Stimulated activated CD8-positive, alpha-beta memory T cell treated with anti-CD3 and anti-CD28 coated beads, Interleukin-7, amount 100 ng/mL, for 1 hour (primary cell): Measurements from ENCODE around the gene GPS2.

ENCODE experiments used
- DNase-seq, 2 donors: peaks; one replicate each; pipeline ENCODE4 v3.0.0-alpha.2; 2020; ENCODE audit warnings: low read depth in 2 of 2

The GPS2 gene

DNA sequence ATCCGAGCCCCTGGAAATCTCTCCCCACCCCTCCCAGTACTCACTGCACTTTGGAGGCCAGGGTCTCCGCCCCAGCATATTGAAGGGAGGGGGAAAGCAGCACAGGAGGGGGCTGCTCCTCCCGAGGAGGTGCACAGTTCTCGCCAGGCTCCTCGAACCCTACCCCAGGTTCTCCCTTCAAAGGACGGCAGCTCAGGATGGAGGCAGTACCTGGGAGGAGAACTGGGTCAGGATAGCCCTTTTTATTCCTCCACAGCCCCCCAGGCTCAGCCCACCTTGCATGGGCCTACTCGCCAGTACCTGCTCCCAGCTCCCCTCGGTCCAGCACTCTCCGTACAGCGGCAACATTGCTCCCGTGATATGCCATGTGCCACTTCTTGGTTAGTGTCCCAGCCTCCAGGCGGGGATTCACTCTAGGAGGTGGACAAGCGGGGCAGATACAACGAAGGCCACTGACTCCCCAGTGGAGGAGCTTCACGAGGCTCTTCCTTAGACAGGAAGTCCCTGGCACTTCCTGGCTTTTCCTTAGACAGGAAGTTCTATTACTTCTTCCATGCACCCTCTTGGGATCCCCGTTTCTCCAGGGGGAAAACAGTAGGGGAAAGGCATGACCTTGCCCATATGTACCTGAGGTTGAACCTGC, 2.1 kb upstream of the GPS2 start:
- no peak for DNase-seq

GRCh38 chr17:7315570-7316235, 543 bp upstream of the GPS2 start:
- DNase-seq = no peak

GRCh38 chr17:7313890-7314718, 1.1 kb downstream of the GPS2 start:
- no peak for DNase-seq

GRCh38 chr17:7313088-7313889, 1.9 kb downstream of the GPS2 start:
- no peak for DNase-seq

DNA sequence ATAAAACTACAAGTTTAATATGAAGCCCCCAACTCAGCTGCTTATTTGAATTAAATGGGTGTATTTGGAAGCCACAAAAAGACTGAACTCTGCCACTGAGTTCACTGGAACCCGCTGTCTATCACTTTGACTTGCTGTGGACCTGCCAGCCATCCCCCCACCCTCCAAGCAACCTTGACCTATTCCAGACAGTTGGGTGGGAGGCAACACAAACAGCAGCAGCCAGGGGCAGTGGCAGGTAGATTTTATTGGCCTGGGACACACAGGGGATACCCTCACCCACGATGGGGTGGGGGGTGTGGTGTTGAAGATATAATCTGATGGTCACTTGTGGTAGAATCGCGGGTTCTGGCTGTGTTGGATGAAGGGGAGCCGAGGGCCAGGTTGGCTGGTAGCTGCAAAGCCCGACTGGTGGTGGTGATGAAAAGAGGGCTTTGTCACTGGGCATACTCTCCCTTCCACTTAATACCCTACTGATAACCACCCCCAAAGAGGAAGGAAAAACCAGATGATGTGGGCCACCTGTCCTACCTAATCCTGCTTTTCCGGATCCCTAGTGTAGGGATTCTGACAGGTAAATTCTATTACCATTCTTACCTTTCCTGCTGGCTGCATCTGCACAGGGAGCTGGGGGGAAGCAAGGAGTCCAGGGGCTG, 2.6 kb downstream of the GPS2 start:
- DNase-seq = no peak

DNA sequence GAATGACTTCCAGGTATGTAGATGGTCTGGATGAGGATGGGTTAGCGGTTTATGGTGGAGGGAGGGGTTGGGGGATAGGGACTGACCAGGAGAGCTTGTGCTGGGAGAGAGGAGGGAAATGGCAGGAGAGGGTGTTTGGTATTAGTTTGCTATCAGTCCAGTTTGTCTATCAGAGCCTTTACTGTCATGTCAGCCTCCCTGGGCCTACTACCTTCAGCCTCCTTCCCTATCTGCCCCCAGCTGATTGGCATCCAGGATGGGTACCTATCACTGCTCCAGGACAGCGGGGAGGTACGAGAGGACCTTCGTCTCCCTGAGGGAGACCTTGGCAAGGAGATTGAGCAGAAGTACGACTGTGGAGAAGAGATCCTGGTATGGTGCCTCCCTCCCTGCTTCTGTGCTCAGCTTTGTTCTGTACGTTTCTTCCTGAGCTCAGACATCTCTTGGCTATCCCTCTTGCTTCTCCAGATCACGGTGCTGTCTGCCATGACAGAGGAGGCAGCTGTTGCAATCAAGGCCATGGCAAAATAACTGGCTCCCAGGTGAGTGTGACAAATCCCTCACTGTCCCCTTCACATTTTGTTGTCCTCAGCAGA, 4.0 kb downstream of the GPS2 start:
- DNase-seq = no peak

DNA sequence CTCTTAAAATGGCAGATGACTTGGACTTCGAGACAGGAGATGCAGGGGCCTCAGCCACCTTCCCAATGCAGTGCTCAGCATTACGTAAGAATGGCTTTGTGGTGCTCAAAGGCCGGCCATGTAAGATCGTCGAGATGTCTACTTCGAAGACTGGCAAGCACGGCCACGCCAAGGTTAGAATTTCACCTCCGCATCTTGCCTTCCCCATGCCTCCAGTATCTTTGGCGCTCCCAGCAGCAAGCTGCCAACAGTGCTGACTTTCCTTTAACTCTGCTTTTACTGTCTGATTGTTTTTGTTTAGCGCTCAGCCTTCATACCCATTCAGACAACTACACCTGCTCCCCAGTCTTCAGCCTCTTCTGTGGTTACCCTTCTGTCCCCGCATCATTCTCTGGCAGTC, 5.5 kb downstream of the GPS2 start:
- no peak for DNase-seq

DNA sequence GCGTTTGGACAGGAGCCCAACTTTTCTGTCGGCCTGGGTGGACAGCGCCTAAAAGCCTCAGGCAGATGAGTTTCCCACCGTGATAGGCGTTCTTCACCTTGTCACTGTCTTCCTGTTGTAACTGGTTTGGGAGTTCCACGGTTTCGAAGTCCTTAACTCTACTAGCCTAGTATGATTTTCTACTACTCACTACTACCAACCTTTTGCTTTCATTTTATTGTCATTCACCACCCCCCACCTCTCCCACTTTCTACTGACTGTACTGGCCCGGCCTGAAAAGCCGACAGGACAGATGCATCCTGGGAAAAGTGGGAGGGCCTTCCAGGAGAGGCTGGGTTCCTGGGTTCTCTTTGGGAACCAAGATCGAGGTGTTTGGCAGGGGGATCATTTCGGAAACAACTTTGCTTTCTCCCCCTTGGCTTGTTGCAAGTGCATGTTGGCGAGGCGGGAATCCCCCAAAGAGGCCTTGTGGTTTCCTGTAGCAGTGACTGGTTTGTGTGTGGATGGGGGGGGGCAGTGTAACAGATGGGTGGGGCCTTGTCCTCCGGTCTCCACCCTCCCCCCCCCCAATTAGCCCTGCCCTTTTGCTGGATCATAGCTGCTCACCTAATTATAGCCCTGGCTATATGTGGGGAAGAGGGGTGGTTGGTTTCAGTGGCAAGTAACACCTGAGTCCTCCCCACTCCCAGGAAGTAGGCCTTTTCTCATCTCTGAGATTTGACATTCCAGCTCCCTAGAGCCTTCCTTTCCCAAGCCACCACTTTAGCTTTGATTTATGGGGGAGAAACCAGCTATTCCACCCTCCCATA, 6.3 kb downstream of the GPS2 start:
- DNase-seq = peak; percentile 65 to 67

- DNase-seq = no peak
These were observed 7.2 kb downstream of the GPS2 start for GRCh38 chr17:7307686-7308624.

DNA sequence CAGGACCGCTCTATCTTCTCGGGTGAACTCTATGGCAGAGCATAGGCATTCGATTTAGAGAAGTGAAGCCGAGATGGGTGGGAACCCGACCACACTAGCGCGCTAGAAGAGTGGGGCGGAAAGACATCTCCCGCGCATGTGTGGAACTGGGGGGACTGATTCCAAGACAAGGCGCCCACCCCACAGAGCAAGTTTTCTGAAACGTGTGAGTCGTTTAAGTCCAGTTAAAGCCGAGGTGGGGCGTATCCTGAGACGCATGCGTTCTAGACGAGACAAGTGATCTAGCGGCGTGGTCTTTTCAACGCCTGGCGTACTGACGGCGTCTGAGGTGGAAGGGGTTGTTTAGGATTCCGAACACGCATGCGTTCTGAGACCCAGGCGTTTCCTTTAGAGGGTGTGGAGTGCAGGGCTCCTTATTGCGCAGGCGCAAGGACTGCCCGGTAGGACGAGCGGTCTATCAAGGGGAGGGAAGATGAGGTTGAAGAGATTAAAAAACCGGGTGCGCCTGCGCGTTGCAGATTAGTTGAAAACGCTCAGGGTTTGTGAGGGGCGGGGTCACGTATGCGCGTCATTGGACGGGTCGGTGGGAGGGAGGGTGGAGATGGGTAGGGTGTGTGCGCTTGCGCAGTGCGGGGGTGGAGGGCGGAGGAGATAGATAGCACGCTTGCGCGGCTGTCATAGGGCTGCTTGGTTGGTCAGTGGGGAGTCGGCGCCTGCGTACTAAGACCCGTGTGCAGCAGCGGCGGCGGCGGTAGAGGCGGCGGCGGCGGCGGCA, 8.1 kb downstream of the GPS2 start, which contains the start of gene EIF5A:
EIF5A (plus strand) TSS at position 718 of the 775 bp plus-strand sequence. CDS start 2,008 bp downstream, outside the sequence.
- DNase-seq = peak; percentile 100

DNA sequence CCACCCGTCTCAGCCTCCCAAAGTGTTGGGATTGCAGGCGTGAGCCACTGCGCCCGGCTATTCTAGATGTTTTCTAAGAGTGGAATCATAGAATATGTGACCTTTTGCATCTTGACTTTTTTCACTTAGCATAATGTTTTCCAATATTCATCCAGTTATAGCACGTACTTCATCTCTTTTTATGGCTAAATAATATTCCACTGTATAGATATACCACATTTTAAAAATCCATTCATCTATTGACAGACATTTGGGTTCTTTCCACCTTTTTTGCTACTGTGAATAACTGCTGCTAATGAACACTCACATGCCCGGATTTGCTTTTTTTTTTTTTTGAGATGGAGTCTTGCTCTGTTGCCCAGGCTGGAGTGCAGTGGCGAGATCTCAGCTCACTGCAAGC, 11.0 kb downstream of the GPS2 start:
- no peak for DNase-seq

DNA sequence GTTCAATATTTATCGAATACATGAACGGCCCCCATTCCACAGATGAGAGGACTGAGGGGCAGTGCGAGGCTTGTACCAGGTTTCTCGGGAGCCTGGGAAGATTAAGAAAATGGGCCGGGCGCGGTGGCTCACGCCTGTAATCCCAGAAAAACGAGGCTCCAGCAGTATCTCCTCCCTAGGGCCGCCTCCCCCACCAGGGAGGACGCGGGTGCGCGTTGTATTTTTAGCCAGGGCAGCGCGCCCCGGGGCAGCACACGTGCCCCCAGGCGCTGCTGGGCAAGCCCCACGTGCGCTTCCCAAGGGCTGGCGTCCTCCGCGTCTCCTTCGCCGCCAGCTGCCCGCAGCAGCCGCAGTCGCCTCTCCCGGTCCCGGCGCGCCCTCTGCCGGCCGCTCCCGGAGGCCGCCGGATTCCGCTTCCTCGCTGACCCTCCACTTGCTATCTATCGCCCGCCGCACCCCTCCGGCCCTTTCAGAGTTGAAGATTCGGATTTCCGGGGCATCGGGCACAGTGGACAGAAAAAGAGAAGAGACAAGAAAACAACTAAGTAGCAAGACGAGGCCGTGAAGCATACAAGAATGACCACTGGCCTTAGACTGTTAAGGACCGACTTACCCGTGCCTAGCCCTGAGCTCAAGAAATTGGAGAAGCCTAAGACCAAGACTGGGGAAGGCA, 18.8 kb downstream of the GPS2 start:
- peak; percentile 37 to 49 for DNase-seq

GRCh38 chr17:7295230-7296180, 19.7 kb downstream of the GPS2 start:
- no peak for DNase-seq

- DNase-seq = peak in 1 of 2 donors; percentile 41
These were observed 20.5 kb downstream of the GPS2 start, which contains the start of gene YBX2 for GRCh38 chr17:7294614-7295153. TSS of gene YBX2 (minus strand) at chr17:7294639. CDS start at chr17:7294500, 139 bp downstream.

- DNase-seq = no peak
These were observed 21.1 kb downstream of the GPS2 start for GRCh38 chr17:7293816-7294613.
